ENCODE data around the gene ACY1.
A peak's percentile ranks its signal among the peaks of the same experiment; 100 is the strongest.

ACY1 gene

DNA sequence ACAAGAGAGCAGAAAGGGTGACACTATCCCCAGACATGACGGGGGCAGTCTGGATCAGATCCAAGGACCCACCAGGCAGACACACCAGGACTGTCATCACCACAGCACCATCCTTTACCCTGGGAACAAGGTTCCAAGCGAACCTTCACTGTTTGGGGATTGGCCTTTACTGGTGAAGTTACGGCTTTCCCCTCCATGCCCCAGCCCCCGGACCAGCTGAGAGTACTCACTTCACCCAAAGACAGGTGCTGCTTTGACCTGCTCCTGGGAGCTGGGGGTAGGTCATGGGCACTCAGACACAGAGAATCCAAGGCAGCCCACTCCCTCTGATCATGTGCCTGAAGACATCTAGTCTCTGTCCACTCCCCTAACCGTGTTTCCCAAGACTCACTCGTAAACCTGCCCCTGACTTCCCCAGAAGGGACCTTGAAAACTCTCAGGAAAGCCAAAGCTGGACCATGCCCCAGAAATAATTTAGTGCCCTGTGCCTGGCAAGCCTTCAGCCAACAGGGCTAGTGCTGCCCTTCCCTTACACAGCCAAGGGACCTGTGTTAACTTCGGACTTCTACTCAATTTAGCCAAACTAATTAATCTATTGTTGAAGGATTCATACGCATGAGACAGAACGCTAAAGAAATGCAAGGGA is 44.4 kb upstream of the ACY1 start:
- TF ChIP-seq ZFP30 (CRISPR knock-in tag; IDR thresholded peaks at IDR 0.05) (no peak), TOX (CRISPR knock-in tag; IDR thresholded peaks at IDR 0.05; ENCODE audit: borderline replicate concordance) (no peak), ESRRG (CRISPR knock-in tag; IDR thresholded peaks at IDR 0.05) (no peak)
- no peak for ATAC-seq

DNA sequence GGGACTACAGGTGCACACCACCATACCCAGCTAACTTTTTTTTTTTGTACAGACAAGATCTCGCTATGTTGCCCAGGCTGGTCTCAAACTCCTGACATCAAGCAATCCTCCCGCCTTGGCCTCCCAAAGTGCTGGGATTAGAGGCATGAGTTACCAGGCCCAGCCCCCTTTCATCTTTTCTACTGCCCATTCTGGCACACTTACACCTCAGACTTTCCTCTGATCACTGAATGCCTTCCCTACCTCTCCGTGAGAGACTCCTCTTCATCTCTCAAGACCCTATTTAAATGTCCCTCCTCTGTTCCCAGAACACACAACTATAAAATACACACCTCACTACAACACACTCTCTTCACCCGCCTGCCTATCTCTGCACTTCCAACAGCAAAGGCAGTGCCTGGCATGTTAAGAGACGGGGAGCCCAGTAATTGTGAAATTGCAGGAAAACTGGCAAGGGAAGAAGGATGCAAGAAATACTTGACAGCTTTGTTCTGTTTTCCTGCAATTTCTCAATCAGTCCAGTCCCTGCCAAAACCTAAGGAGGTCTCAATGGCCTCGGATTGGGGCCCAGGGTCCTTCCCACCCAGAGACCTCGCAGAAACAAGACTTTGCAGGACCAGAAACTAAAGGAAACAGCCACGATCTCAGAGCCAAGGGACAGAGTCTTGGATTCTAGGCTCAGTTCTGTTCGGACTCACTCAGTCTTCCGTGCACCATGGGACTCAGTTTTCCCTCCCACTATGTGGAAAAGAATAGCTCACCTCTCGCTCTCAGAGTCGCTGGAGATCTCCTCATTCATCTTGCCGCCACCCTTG is 42.5 kb upstream of the ACY1 start:
- TF ChIP-seq TCF4 (CRISPR knock-in tag; IDR thresholded peaks at IDR 0.05; ENCODE audit: borderline replicate concordance) = no peak
- TF ChIP-seq, protein P1, sequence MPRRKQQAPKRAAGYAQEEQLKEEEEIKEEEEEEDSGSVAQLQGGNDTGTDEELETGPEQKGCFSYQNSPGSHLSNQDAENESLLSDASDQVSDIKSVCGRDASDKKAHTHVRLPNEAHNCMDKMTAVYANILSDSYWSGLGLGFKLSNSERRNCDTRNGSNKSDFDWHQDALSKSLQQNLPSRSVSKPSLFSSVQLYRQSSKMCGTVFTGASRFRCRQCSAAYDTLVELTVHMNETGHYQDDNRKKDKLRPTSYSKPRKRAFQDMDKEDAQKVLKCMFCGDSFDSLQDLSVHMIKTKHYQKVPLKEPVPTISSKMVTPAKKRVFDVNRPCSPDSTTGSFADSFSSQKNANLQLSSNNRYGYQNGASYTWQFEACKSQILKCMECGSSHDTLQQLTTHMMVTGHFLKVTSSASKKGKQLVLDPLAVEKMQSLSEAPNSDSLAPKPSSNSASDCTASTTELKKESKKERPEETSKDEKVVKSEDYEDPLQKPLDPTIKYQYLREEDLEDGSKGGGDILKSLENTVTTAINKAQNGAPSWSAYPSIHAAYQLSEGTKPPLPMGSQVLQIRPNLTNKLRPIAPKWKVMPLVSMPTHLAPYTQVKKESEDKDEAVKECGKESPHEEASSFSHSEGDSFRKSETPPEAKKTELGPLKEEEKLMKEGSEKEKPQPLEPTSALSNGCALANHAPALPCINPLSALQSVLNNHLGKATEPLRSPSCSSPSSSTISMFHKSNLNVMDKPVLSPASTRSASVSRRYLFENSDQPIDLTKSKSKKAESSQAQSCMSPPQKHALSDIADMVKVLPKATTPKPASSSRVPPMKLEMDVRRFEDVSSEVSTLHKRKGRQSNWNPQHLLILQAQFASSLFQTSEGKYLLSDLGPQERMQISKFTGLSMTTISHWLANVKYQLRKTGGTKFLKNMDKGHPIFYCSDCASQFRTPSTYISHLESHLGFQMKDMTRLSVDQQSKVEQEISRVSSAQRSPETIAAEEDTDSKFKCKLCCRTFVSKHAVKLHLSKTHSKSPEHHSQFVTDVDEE (CRISPR knock-in tag; IDR thresholded peaks at IDR 0.05) = no peak
- TF ChIP-seq PPARA (CRISPR knock-in tag; IDR thresholded peaks at IDR 0.05; ENCODE audit: borderline replicate concordance) = no peak
- TF ChIP-seq SNAI2 (CRISPR knock-in tag; IDR thresholded peaks at IDR 0.05) = no peak
- TF ChIP-seq ZFP3 (CRISPR knock-in tag; IDR thresholded peaks at IDR 0.05) = peak; percentile 95

DNA sequence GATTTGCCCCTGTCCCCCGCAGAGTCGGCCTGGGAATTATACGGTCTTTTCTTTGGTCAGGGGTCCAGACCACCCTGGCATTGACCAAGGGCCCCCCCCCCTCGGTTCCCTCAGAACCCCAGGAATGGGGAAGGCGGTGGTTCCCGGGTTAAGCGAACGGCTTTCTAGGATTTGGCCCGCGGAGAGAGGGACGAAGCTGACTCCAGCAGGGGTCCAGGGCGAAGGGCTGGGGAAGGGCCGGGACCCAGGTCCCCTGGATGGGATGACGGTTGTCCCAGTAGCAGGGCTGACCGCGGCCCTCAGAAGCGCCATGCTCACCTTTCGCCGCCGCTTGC is 41.9 kb upstream of the ACY1 start:
- no peak for TF ChIP-seq ZNF8 (CRISPR knock-in tag; IDR thresholded peaks at IDR 0.05)
- TF ChIP-seq, protein P2, sequence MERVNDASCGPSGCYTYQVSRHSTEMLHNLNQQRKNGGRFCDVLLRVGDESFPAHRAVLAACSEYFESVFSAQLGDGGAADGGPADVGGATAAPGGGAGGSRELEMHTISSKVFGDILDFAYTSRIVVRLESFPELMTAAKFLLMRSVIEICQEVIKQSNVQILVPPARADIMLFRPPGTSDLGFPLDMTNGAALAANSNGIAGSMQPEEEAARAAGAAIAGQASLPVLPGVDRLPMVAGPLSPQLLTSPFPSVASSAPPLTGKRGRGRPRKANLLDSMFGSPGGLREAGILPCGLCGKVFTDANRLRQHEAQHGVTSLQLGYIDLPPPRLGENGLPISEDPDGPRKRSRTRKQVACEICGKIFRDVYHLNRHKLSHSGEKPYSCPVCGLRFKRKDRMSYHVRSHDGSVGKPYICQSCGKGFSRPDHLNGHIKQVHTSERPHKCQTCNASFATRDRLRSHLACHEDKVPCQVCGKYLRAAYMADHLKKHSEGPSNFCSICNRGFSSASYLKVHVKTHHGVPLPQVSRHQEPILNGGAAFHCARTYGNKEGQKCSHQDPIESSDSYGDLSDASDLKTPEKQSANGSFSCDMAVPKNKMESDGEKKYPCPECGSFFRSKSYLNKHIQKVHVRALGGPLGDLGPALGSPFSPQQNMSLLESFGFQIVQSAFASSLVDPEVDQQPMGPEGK (CRISPR knock-in tag; IDR thresholded peaks at IDR 0.05; ENCODE audit: borderline replicate concordance) = no peak
- TF ChIP-seq, protein P3, sequence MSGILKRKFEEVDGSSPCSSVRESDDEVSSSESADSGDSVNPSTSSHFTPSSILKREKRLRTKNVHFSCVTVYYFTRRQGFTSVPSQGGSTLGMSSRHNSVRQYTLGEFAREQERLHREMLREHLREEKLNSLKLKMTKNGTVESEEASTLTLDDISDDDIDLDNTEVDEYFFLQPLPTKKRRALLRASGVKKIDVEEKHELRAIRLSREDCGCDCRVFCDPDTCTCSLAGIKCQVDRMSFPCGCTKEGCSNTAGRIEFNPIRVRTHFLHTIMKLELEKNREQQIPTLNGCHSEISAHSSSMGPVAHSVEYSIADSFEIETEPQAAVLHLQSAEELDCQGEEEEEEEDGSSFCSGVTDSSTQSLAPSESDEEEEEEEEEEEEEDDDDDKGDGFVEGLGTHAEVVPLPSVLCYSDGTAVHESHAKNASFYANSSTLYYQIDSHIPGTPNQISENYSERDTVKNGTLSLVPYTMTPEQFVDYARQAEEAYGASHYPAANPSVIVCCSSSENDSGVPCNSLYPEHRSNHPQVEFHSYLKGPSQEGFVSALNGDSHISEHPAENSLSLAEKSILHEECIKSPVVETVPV (CRISPR knock-in tag; IDR thresholded peaks at IDR 0.05) = no peak
- TF ChIP-seq, protein P4, sequence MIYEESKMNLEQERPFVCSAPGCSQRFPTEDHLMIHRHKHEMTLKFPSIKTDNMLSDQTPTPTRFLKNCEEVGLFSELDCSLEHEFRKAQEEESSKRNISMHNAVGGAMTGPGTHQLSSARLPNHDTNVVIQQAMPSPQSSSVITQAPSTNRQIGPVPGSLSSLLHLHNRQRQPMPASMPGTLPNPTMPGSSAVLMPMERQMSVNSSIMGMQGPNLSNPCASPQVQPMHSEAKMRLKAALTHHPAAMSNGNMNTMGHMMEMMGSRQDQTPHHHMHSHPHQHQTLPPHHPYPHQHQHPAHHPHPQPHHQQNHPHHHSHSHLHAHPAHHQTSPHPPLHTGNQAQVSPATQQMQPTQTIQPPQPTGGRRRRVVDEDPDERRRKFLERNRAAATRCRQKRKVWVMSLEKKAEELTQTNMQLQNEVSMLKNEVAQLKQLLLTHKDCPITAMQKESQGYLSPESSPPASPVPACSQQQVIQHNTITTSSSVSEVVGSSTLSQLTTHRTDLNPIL (CRISPR knock-in tag; IDR thresholded peaks at IDR 0.05; ENCODE audit: low read depth) = no peak
- no peak for TF ChIP-seq RARB (CRISPR knock-in tag; IDR thresholded peaks at IDR 0.05)
- no peak for TF ChIP-seq ESRRG (CRISPR knock-in tag; IDR thresholded peaks at IDR 0.05)
- TF ChIP-seq PPARA (CRISPR knock-in tag; IDR thresholded peaks at IDR 0.05; ENCODE audit: borderline replicate concordance) = no peak
- no peak for ATAC-seq

More for the DNA sequence above, 42.5 kb upstream of the ACY1 start:
- no peak for ATAC-seq

DNA sequence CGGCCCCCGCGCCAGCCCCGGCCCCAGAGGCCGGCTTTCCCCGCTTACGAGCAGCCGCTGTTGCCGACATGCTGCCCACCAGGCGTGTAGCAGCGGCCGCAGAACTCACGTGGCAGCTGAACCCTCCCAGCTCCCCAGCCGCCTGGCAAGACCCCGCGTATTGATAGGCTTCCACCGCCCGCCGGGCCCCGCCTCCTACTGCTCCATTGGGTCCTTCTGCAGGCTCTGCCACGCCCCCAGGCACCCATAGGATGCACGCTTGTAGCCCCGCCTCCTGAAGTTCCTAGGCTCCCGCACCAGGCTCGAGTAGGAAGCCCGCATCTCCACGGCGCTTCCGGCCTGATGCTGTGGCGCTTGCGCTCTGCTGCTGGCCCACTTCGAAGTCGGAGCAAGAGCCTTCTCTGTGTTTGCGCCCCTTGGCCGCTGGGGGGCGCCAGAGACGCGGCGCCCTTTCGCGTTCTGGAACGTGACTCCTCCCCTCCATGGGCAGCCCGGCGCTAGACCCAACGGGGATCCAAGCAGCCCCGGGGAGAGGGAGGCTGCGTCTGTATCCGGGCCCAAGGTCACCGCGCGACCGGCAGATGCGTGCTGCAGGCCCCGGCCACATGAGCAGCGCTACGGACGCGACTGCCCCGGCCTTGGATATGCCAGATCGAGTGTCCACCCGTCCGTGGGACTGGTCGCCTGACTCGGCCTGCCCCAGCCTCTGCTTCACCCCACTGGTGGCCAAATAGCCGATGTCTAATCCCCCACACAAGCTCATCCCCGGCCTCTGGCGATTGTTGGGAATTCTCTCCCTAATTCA is 41.3 kb upstream of the ACY1 start, which contains the start of the genes PARP3 and RRP9:
PARP3 (plus strand) TSS at position 566 of the 805 bp plus-strand sequence. CDS start 993 bp downstream, outside the sequence.
RRP9 (minus strand) TSS at position 107 of the 805 bp plus-strand sequence; CDS start at position 70, 37 bp downstream.
- no peak for TF ChIP-seq TOX (CRISPR knock-in tag; IDR thresholded peaks at IDR 0.05; ENCODE audit: borderline replicate concordance)
- 0 out of 2 replicates have a peak, but pooled peaks have one; percentile 17 for TF ChIP-seq ZFP3 (CRISPR knock-in tag; IDR thresholded peaks at IDR 0.05)
- TF ChIP-seq RARB (CRISPR knock-in tag; IDR thresholded peaks at IDR 0.05) = no peak
- TF ChIP-seq ESRRG (CRISPR knock-in tag; IDR thresholded peaks at IDR 0.05) = 0 out of 2 replicates have a peak, but pooled peaks have one; percentile 35
- ATAC-seq = peak; percentile 94
